ENCODE measurements around the gene TMEM14B. TPM values are rescaled to one million over a fixed set of nuclear protein-coding genes. Genes with fewer than 3 reads are reported as not detected.

The TMEM14B gene
- total RNA-seq, 1 experiment from 2014 or later = 115 TPM

GRCh38 chr6:10723567-10723881, 24.1 kb upstream of the TMEM14B start:
- H3K79me2 ChIP-seq (ENCODE audit: low read length) = peaks cover 32% of the 10 kb centered on the region
- no peak for ATAC-seq
- TF ChIP-seq EZH2 (IDR thresholded peaks at IDR 0.05; ENCODE audit: low read length, unreplicated experiment) = no peak
- TF ChIP-seq EZH2phosphoT487 (IDR thresholded peaks at IDR 0.05; ENCODE audit: borderline replicate concordance, low read length) = no peak
- no peak for TF ChIP-seq CTCF (conservative IDR thresholded peaks at IDR 0.05; ENCODE audit: low read depth, low read length)
- H3K9ac ChIP-seq (ENCODE audit: low read length) = peak overlapping the region; percentile 93
- no peak for DNase-seq
- peak overlapping the region; percentile 67 for H3K27ac ChIP-seq (ENCODE audit: low read length)
- CTCF ChIA-PET = interaction anchor here (0.7 kb wide), 1 partner anchor 217 kb away, joined by 13 read pairs; no protein-coding TSS in a partner anchor
- H3K36me3 ChIP-seq (ENCODE audit: low read depth, low read length) = peaks cover 6% of the 10 kb centered on the region; the same call in 1 of the 2 replicates
- 0 out of 2 replicates have a peak, but pooled peaks cover 1% of the 10 kb centered on the region for H3K9me3 ChIP-seq (ENCODE audit: low read length)
- no peaks in the 10 kb centered on the region for H3F3A ChIP-seq (ENCODE audit: low read length, unreplicated experiment)
- no peaks in the 10 kb centered on the region for H3K27me3 ChIP-seq (ENCODE audit: low read length)
- H3K4me1 ChIP-seq (ENCODE audit: insufficient read depth, low read length) = peaks cover 24% of the 10 kb centered on the region
- H4K20me1 ChIP-seq (ENCODE audit: low read length) = no peaks in the 10 kb centered on the region
- intact Hi-C loops (cut with micrococcal nuclease) = loop anchor here (1.0 to 2.0 kb wide), 4 partner anchors 11 to 77 kb away; partner anchors contain the start of genes C6orf52 and PAK1IP1
- H3K9me2 ChIP-seq (replicated peaks; ENCODE audit: low read length) = no peaks in the 10 kb centered on the region
- POLR2A ChIA-PET (ENCODE audit: unreplicated experiment) = interaction anchor here (1.5 kb wide), 1 partner anchor 24 kb away, joined by 15 read pairs; the partner anchor contains the start of gene TMEM14B
- BruUV-seq (replicated peaks) = no TSS peak
- H3K4me3 ChIP-seq (ENCODE audit: low read length) = peak overlapping the region; percentile 88
- H2AFZ ChIP-seq (ENCODE audit: low read length) = peak overlapping the region; percentile 91
- H3K4me2 ChIP-seq (ENCODE audit: low read length) = peak overlapping the region; percentile 88

- Histone ChIP-seq H3K9me3 (ENCODE audit: low read length) (no peaks in the 10 kb centered on the region), H3K4me3 (ENCODE audit: low read length) (no peak overlapping the region), H3K36me3 (ENCODE audit: low read depth, low read length) (peaks cover 9% of the 10 kb centered on the region; the same call in 1 of the 2 replicates), H2AFZ (ENCODE audit: low read length) (no peak overlapping the region), H3K27me3 (ENCODE audit: low read length) (no peaks in the 10 kb centered on the region), H3K9ac (ENCODE audit: low read length) (no peak overlapping the region), H3K4me1 (ENCODE audit: insufficient read depth, low read length) (peaks cover 24% of the 10 kb centered on the region), H3K27ac (ENCODE audit: low read length) (no peak overlapping the region), H3K4me2 (ENCODE audit: low read length) (0 out of 2 replicates have a peak overlapping the region, but pooled peaks have one; percentile 88), H4K20me1 (ENCODE audit: low read length) (no peaks in the 10 kb centered on the region), H3F3A (ENCODE audit: low read length, unreplicated experiment) (no peaks in the 10 kb centered on the region), H3K79me2 (ENCODE audit: low read length) (peaks cover 32% of the 10 kb centered on the region), H3K9me2 (replicated peaks; ENCODE audit: low read length) (no peaks in the 10 kb centered on the region)
- no peak for ATAC-seq
- ChIA-PET CTCF (no interaction called here), POLR2A (ENCODE audit: unreplicated experiment) (no interaction called here)
- no TSS peak for BruUV-seq (replicated peaks)
- intact Hi-C loops (cut with micrococcal nuclease) = no loop called here
- no peak for DNase-seq
- TF ChIP-seq EZH2phosphoT487 (IDR thresholded peaks at IDR 0.05; ENCODE audit: borderline replicate concordance, low read length) (no peak), CTCF (conservative IDR thresholded peaks at IDR 0.05; ENCODE audit: low read depth, low read length) (no peak), EZH2 (IDR thresholded peaks at IDR 0.05; ENCODE audit: low read length, unreplicated experiment) (no peak)
These were observed 22.6 kb upstream of the TMEM14B start for GRCh38 chr6:10725044-10725443.

GRCh38 chr6:10725716-10726115, 21.9 kb upstream of the TMEM14B start:
- no peaks in the 10 kb centered on the region for H3K9me3 ChIP-seq (ENCODE audit: low read length)
- H3F3A ChIP-seq (ENCODE audit: low read length, unreplicated experiment) = no peaks in the 10 kb centered on the region
- no peak overlapping the region for H3K9ac ChIP-seq (ENCODE audit: low read length)
- ATAC-seq (no peak), DNase-seq (no peak)
- TF ChIP-seq EZH2 (IDR thresholded peaks at IDR 0.05; ENCODE audit: low read length, unreplicated experiment) (no peak), EZH2phosphoT487 (IDR thresholded peaks at IDR 0.05; ENCODE audit: borderline replicate concordance, low read length) (no peak), CTCF (conservative IDR thresholded peaks at IDR 0.05; ENCODE audit: low read depth, low read length) (no peak)
- H3K4me3 ChIP-seq (ENCODE audit: low read length) = no peak overlapping the region
- ChIA-PET CTCF (no interaction called here), POLR2A (ENCODE audit: unreplicated experiment) (interaction anchor here (0.6 kb wide), 1 partner anchor 196 kb away, joined by 4 read pairs; no protein-coding TSS in a partner anchor)
- H3K79me2 ChIP-seq (ENCODE audit: low read length) = peaks cover 32% of the 10 kb centered on the region
- H3K27ac ChIP-seq (ENCODE audit: low read length) = no peak overlapping the region
- no peaks in the 10 kb centered on the region for H3K9me2 ChIP-seq (replicated peaks; ENCODE audit: low read length)
- peaks cover 10% of the 10 kb centered on the region; the same call in 1 of the 2 replicates for H3K36me3 ChIP-seq (ENCODE audit: low read depth, low read length)
- H3K4me2 ChIP-seq (ENCODE audit: low read length) = no peak overlapping the region
- BruUV-seq (replicated peaks) = no TSS peak
- no peaks in the 10 kb centered on the region for H3K27me3 ChIP-seq (ENCODE audit: low read length)
- no peaks in the 10 kb centered on the region for H4K20me1 ChIP-seq (ENCODE audit: low read length)
- no peak overlapping the region for H2AFZ ChIP-seq (ENCODE audit: low read length)
- intact Hi-C loops (cut with micrococcal nuclease) = no loop called here
- H3K4me1 ChIP-seq (ENCODE audit: insufficient read depth, low read length) = peaks cover 24% of the 10 kb centered on the region
